IPS DF 6.9 (cell line): ENCODE data around the gene PWP2.
"Not testable (repeated sequence)": the region's sequence is repeated elsewhere in the genome, so short reads cannot be mapped to it uniquely, and the experiment has no call there.

Source experiments
- DNase-seq: peaks from one replicate; pipeline ENCODE4 v3.0.0-alpha.2; 2013; ENCODE audit warnings: low read depth, low spot score
- H3K27ac ChIP-seq: one replicate; pipeline ENCODE4 v1.5.1; 2013; ENCODE audit warnings: low read length, control low read depth
- H3K27me3 ChIP-seq: 2 replicates; pipeline ENCODE4 v1.6.1; 2013; ENCODE audit warnings: mild to moderate bottlenecking, low read length; ENCODE audit not compliant: control insufficient read depth, insufficient read depth
- H3K36me3 ChIP-seq: 2 replicates; pipeline ENCODE4 v1.6.1; 2013; ENCODE audit warnings: low read length; ENCODE audit not compliant: control insufficient read depth, insufficient read depth
- H3K4me1 ChIP-seq: 2 replicates; pipeline ENCODE4 v1.6.1; 2013; ENCODE audit warnings: low read length; ENCODE audit not compliant: control insufficient read depth, insufficient read depth
- H3K4me3 ChIP-seq: 2 replicates; pipeline ENCODE4 v1.5.1; 2013; ENCODE audit warnings: mild to moderate bottlenecking, low read length
- H3K9me3 ChIP-seq: 2 replicates; pipeline ENCODE4 v1.6.1; 2013; ENCODE audit warnings: low read length, inconsistent platforms; ENCODE audit not compliant: control insufficient read depth, insufficient read depth
- WGBS: extraction: QIAGEN DNeasy Blood & Tissue Kit; methylation state at CpG from one replicate; pipeline ENCODE4 v1.1.7; 2013; ENCODE audit warnings: mixed read lengths, missing lambda C conversion rate; ENCODE audit not compliant: insufficient read length, insufficient coverage; 5-methylcytosine and 5-hydroxymethylcytosine counted together

The PWP2 gene

GRCh38 chr21:44163167-44163653, 56.0 kb downstream of the PWP2 start:
- H3K27ac ChIP-seq, H3K4me1 ChIP-seq, H3K36me3 ChIP-seq, H3K4me3 ChIP-seq, H3K9me3 ChIP-seq, DNase-seq, H3K27me3 ChIP-seq: not testable (repeated sequence)
- WGBS = no CpG with 5 or more reads among the region's 13 CpGs

- not testable (repeated sequence) for H3K27ac ChIP-seq, H3K27me3 ChIP-seq, H3K4me1 ChIP-seq, H3K4me3 ChIP-seq, H3K36me3 ChIP-seq, H3K9me3 ChIP-seq, DNase-seq
- no CpG with 5 or more reads among the region's 15 CpGs for WGBS
Measured at GRCh38 chr21:44165933-44166332, 58.7 kb downstream of the PWP2 start.

GRCh38 chr21:44167527-44167926, 60.3 kb downstream of the PWP2 start:
- H3K4me1 ChIP-seq, H3K27me3 ChIP-seq, DNase-seq, H3K27ac ChIP-seq, H3K9me3 ChIP-seq, H3K36me3 ChIP-seq, H3K4me3 ChIP-seq: not testable (repeated sequence)
- WGBS = no CpG with 5 or more reads among the region's 11 CpGs

GRCh38 chr21:44170326-44170725, 63.1 kb downstream of the PWP2 start:
- not testable (repeated sequence) for H3K4me1 ChIP-seq, H3K9me3 ChIP-seq, H3K36me3 ChIP-seq, H3K4me3 ChIP-seq, H3K27ac ChIP-seq, H3K27me3 ChIP-seq, DNase-seq
- WGBS = no CpG with 5 or more reads among the region's 10 CpGs

- not testable (repeated sequence) for H3K36me3 ChIP-seq, H3K4me1 ChIP-seq, H3K27ac ChIP-seq, H3K9me3 ChIP-seq, H3K27me3 ChIP-seq, H3K4me3 ChIP-seq, DNase-seq
- no CpG with 5 or more reads among the region's 10 CpGs for WGBS
Measured at GRCh38 chr21:44170863-44171262, 63.7 kb downstream of the PWP2 start.

DNA sequence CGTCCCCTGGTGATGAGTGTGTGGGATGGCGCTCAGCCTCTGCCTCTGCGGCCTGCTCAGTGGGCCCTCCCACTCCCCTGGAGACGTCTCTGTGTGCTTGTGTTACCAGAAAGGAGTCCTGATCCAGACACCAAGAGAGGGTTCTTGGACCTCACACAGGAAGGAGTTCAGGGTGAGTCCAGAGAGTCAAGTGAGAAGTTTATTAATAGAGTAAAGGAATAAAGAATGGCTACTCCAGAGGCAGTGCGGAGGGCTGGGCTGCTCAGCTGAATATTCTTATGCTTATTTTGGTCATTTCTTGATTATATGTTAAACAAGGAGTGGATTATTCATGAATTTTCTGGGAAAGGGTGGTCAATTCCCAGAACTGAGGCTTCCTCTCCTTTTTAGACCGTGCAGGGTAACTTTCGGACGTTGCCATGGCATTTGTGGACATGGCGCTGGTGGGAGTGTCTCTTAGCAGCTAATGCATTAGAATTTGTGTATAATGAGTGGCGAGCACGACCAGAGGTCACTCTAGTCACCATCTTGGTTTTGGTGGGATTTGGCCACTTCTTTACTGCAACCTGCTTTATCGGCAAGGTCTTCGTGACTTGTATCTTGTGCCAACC, 64.9 kb downstream of the PWP2 start:
- no CpG with 5 or more reads among the region's 13 CpGs for WGBS
- not testable (repeated sequence) for H3K9me3 ChIP-seq, DNase-seq, H3K4me1 ChIP-seq, H3K27ac ChIP-seq, H3K27me3 ChIP-seq, H3K4me3 ChIP-seq, H3K36me3 ChIP-seq

GRCh38 chr21:44172741-44173140, 65.5 kb downstream of the PWP2 start:
- DNase-seq, H3K4me3 ChIP-seq, H3K36me3 ChIP-seq, H3K27me3 ChIP-seq, H3K27ac ChIP-seq, H3K4me1 ChIP-seq, H3K9me3 ChIP-seq: not testable (repeated sequence)
- WGBS = no CpG with 5 or more reads among the region's 19 CpGs

DNA sequence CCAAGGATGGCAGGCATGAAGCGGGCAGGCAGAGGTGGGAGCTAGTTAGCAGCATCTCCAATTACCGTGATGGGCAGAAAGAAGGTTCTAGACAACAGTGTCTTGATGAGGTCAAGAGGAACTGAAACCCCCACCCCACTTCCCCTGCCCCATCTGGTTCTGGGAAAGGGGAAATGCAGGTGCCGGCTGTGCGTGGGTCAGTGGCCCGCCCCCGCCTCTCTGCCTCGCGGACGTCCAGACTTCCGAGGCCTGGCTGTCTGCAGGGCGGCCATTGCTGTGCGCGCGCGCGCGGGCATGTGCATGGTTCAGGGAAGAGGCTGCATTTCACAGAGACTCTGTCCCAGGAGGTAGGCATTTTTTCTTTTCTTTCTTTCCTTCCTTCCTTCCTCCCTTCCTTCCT, 68.0 kb downstream of the PWP2 start:
- H3K27ac ChIP-seq, H3K4me3 ChIP-seq, H3K9me3 ChIP-seq, H3K36me3 ChIP-seq, H3K4me1 ChIP-seq, DNase-seq, H3K27me3 ChIP-seq: not testable (repeated sequence)
- no CpG with 5 or more reads among the region's 17 CpGs for WGBS

DNA sequence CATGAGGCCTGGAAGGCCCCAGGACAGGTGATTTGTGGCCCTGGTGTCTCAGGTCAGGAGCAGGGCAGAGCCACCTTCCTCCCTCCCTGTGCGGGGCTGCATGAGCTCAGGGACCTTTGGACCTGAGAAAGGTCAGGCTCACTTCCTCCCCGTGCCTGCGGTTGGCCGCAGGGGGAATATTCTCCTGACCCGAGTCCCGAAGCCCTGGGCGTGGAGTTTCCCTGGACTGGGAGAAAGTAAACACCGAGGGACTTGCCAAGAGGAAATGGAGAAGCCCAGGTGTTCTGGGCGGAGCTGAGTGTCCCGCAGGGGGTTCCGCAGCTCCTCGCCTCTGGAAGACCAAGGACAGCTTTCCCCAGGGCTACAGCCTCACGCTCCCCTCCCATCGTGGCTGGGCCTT, 68.9 kb downstream of the PWP2 start:
- not testable (repeated sequence) for H3K4me3 ChIP-seq, H3K4me1 ChIP-seq, H3K9me3 ChIP-seq, H3K27me3 ChIP-seq, H3K27ac ChIP-seq, H3K36me3 ChIP-seq, DNase-seq
- WGBS = no CpG with 5 or more reads among the region's 14 CpGs
